Mesenchymal stem cell (in vitro differentiated cells and primary cell): ENCODE data around the gene NRIP3.

Source experiments
- DNase-seq: peaks from one replicate; pipeline ENCODE4 v3.0.0-alpha.2; 2013
- H2AFZ ChIP-seq: one replicate; pipeline ENCODE4 v1.6.1; 2013; ENCODE audit warnings: low read depth, mild to moderate bottlenecking, control low read depth, inconsistent platforms, low read length, moderate library complexity
- H2AK5ac ChIP-seq: 2 replicates; pipeline ENCODE4 v1.6.1; 2013; ENCODE audit warnings: low read length, moderate library complexity, mild to moderate bottlenecking, inconsistent platforms; ENCODE audit not compliant: severe bottlenecking
- H2BK120ac ChIP-seq: one replicate; pipeline ENCODE4 v1.6.1; 2013; ENCODE audit warnings: low read depth, mild to moderate bottlenecking, inconsistent platforms, low read length, moderate library complexity
- H2BK12ac ChIP-seq, 2 experiments: one replicate each; pipeline ENCODE4 v1.6.1; 2013; ENCODE audit warnings: inconsistent platforms in 2 of 2, low read length in 2 of 2, mild to moderate bottlenecking in 2 of 2, moderate library complexity in 2 of 2, control low read depth in 1 of 2
- H2BK15ac ChIP-seq: one replicate; pipeline ENCODE4 v1.6.1; 2013; ENCODE audit warnings: mild to moderate bottlenecking, low read depth, inconsistent platforms; ENCODE audit not compliant: poor library complexity, severe bottlenecking
- H2BK5ac ChIP-seq: 2 replicates; pipeline ENCODE4 v1.6.1; 2013; ENCODE audit warnings: low read depth, mild to moderate bottlenecking, low read length, control low read depth, inconsistent platforms; ENCODE audit not compliant: poor library complexity, severe bottlenecking
- H3K14ac ChIP-seq, 2 experiments: one replicate each; pipeline ENCODE4 v1.6.1; 2013; ENCODE audit warnings: inconsistent platforms in 2 of 2, low read length in 2 of 2, control low read depth in 1 of 2, mild to moderate bottlenecking in 1 of 2, moderate library complexity in 1 of 2
- H3K18ac ChIP-seq, 2 experiments: one replicate each; pipeline ENCODE4 v1.6.1; 2013; ENCODE audit warnings: inconsistent platforms in 2 of 2, low read length in 2 of 2, control low read depth in 1 of 2, low read depth in 1 of 2, mild to moderate bottlenecking in 1 of 2
- H3K23ac ChIP-seq, 2 experiments: one replicate each; pipeline ENCODE4 v1.6.1; 2013; ENCODE audit warnings: inconsistent platforms in 2 of 2, low read length in 2 of 2, mild to moderate bottlenecking in 2 of 2, moderate library complexity in 2 of 2, control low read depth in 1 of 2
- H3K27ac ChIP-seq: 2 replicates; pipeline ENCODE4 v1.5.1; 2013; ENCODE audit warnings: mild to moderate bottlenecking, moderate library complexity, low read length, control low read depth, inconsistent platforms; ENCODE audit not compliant: poor library complexity, severe bottlenecking
- H3K27me3 ChIP-seq, 2 experiments: 2 replicates each; pipeline versions ENCODE4 v1.6.1 to v1.7.0; 2013; ENCODE audit warnings: low read length in 2 of 2, mild to moderate bottlenecking in 2 of 2, moderate library complexity in 2 of 2, control low read depth in 1 of 2, inconsistent platforms in 1 of 2; ENCODE audit not compliant: control insufficient read depth in 1 of 2, insufficient read depth in 1 of 2
- H3K36me3 ChIP-seq, 2 experiments: 2 replicates each; pipeline versions ENCODE4 v1.6.1 to v1.7.0; 2013; ENCODE audit warnings: low read length in 2 of 2, control low read depth in 1 of 2, inconsistent platforms in 1 of 2, low read depth in 1 of 2, mild to moderate bottlenecking in 1 of 2; ENCODE audit not compliant: insufficient read depth in 2 of 2, control insufficient read depth in 1 of 2
- H3K4ac ChIP-seq, 2 experiments: one replicate each; pipeline ENCODE4 v1.6.1; 2013; ENCODE audit warnings: inconsistent platforms in 2 of 2, low read length in 2 of 2, mild to moderate bottlenecking in 2 of 2, moderate library complexity in 2 of 2, control low read depth in 1 of 2, low read depth in 1 of 2
- H3K4me1 ChIP-seq: 2 replicates; pipeline ENCODE4 v1.6.1; 2013; ENCODE audit warnings: low read depth, low read length, control low read depth; ENCODE audit not compliant: control insufficient read depth, insufficient read depth
- H3K4me2 ChIP-seq: 2 replicates; pipeline ENCODE4 v1.6.1; 2013; ENCODE audit warnings: low read length, mild to moderate bottlenecking, inconsistent platforms; ENCODE audit not compliant: poor library complexity, severe bottlenecking
- H3K4me3 ChIP-seq, 2 experiments: 2 replicates each; pipeline versions ENCODE4 v1.5.1 to v1.7.0; 2013; ENCODE audit warnings: low read length in 2 of 2, mild to moderate bottlenecking in 2 of 2, control low read depth in 1 of 2, low read depth in 1 of 2; ENCODE audit not compliant: insufficient read depth in 1 of 2
- H3K79me1 ChIP-seq: replicated peaks from 2 replicates; pipeline ENCODE4 v1.6.1; 2013; ENCODE audit warnings: mild to moderate bottlenecking, control low read depth, low read length, inconsistent platforms; ENCODE audit not compliant: poor library complexity, severe bottlenecking
- H3K9ac ChIP-seq: 2 replicates; pipeline ENCODE4 v1.7.0; 2013; ENCODE audit warnings: mild to moderate bottlenecking, low read length, moderate library complexity
- H3K9me3 ChIP-seq: 2 replicates; pipeline ENCODE4 v1.7.0; 2013; ENCODE audit warnings: mild to moderate bottlenecking, low read length; ENCODE audit not compliant: control insufficient read depth
- H4K8ac ChIP-seq: one replicate; pipeline ENCODE4 v1.6.1; 2013; ENCODE audit warnings: inconsistent platforms, mild to moderate bottlenecking, low read length, moderate library complexity
- H4K91ac ChIP-seq: one replicate; pipeline ENCODE4 v1.6.1; 2013; ENCODE audit warnings: mild to moderate bottlenecking, low read length, inconsistent platforms
- WGBS: methylation state at CpG from one replicate; pipeline ENCODE4 v1.1.7; 2013; ENCODE audit warnings: mixed read lengths; 5-methylcytosine and 5-hydroxymethylcytosine counted together

The NRIP3 gene

DNA sequence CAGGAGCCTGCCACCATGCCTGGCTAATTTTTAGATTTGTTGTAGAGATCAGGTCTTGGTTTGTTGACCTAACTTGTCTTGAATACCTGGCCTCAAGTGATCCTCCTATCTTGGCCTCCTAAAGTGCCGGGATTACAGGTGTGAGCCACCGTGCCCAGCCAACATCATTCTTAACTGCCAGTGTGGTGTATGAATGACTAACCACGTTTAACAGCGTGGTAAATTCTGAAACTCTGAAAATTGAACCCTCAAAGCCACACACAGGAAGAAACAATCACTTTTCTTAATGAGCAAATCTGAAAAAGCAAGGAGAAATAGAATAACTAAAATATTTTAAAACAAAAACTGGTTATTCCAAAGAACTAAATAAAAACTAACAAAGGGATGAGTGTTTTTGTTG, 46.9 kb downstream of the NRIP3 start:
- 97% methylated on average over 2 of the region's 4 CpGs for WGBS
- Histone ChIP-seq H3K18ac (no peak overlapping the region), H3K4me1 (no peaks in the 10 kb centered on the region), H3K23ac (no peak overlapping the region), H2BK15ac (no peak overlapping the region), H4K8ac (no peak overlapping the region), H3K79me1 (peaks cover 17% of the 10 kb centered on the region), H3K9ac (no peak overlapping the region), H2AK5ac (no peak overlapping the region), H2AFZ (no peak overlapping the region), H2BK5ac (no peak overlapping the region), H3K4me2 (no peak overlapping the region), H3K27ac (no peak overlapping the region), H2BK12ac (no peak overlapping the region), H3K4ac (no peak overlapping the region), H2BK120ac (no peak overlapping the region), H3K9me3 (no peaks in the 10 kb centered on the region), H3K36me3 (peaks cover 11 to 39% of the 10 kb centered on the region in 2 experiments), H3K27me3 (no peaks in the 10 kb centered on the region), H3K4me3 (no peak overlapping the region), H4K91ac (no peak overlapping the region), H3K14ac (no peak overlapping the region)
- DNase-seq, result no peak

DNA sequence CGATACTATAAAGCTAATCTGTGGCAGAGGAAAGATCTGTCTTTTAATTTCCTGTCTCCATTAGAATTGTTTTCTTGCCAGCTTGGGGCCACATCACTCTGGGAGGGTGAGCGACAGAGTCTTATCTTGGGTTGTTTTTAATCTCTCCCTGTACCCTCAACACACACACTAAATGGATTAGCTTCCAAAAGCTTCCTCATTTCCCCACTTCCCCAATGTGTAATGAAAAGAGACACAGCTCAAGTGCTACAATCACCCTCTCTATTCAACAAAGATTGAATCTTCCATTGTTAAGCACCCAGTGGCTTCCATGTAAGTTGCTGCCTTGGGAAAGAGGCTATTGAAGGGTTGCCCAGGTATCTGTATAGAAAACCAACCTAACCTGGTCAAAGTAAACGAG, 54.9 kb downstream of the NRIP3 start:
- Histone ChIP-seq H2BK15ac (no peak overlapping the region), H3K36me3 (peaks cover 6 to 58% of the 10 kb centered on the region in 2 experiments), H2BK5ac (no peak overlapping the region), H3K14ac (no peak overlapping the region), H3K4me1 (no peaks in the 10 kb centered on the region), H3K18ac (no peak overlapping the region), H2AK5ac (no peak overlapping the region), H3K23ac (no peak overlapping the region), H3K4me2 (no peak overlapping the region), H3K27me3 (no peaks in the 10 kb centered on the region), H3K4me3 (no peak overlapping the region), H2BK120ac (no peak overlapping the region), H2BK12ac (no peak overlapping the region), H4K91ac (no peak overlapping the region), H3K4ac (no peak overlapping the region), H3K9ac (no peak overlapping the region), H3K27ac (no peak overlapping the region), H4K8ac (no peak overlapping the region), H3K9me3 (no peaks in the 10 kb centered on the region), H2AFZ (no peak overlapping the region), H3K79me1 (no peaks in the 10 kb centered on the region)
- 92% methylated on average over 1 of the region's 3 CpGs for WGBS
- no peak for DNase-seq

DNA sequence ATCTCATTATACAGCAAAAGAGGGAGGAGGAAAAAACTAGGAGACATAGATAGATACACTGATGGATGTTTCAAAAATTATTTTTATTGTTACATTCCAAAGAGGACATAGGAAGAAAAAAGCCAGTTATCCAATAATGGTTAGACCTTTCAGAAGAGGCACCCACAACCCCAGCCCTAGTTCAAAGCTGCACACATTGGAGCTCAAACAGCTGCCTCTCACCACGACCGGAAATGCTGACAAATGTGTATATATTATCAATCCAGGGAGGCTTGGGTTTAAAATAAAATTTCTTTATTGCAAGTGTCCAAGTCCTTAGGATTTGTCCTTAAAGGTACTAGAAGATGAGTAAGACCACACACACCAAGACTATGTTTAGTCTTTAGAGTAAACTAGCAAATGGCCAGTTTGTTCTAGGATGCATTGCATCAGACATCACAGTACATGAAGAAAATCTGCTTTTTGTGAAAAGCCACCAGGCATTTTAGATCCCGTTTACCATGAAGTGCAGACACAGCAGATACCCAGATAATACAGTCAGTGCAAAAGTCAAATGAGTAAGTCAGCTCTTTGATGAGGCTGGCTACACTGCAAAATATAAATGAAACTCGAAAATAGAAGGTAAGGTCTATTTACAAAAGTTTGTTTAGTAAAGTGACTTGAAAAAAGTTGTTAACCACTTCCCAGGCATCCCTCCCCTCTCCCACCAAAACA, 56.4 kb downstream of the NRIP3 start:
- Histone ChIP-seq H3K14ac (no peak overlapping the region), H3K4me3 (no peak overlapping the region), H2AFZ (no peak overlapping the region), H3K4ac (no peak overlapping the region), H3K4me1 (no peaks in the 10 kb centered on the region), H3K9me3 (no peaks in the 10 kb centered on the region), H3K27me3 (no peaks in the 10 kb centered on the region), H3K23ac (no peak overlapping the region), H3K36me3 (peaks cover 5 to 43% of the 10 kb centered on the region in 2 experiments), H2BK5ac (no peak overlapping the region), H2BK12ac (no peak overlapping the region), H3K79me1 (no peaks in the 10 kb centered on the region), H3K9ac (no peak overlapping the region), H4K8ac (no peak overlapping the region), H3K4me2 (no peak overlapping the region), H2BK15ac (no peak overlapping the region), H3K18ac (no peak overlapping the region), H3K27ac (no peak overlapping the region), H4K91ac (no peak overlapping the region), H2AK5ac (no peak overlapping the region), H2BK120ac (no peak overlapping the region)
- WGBS, result 50% methylated on average over 1 of the region's 4 CpGs
- peak; percentile 89 for DNase-seq

DNA sequence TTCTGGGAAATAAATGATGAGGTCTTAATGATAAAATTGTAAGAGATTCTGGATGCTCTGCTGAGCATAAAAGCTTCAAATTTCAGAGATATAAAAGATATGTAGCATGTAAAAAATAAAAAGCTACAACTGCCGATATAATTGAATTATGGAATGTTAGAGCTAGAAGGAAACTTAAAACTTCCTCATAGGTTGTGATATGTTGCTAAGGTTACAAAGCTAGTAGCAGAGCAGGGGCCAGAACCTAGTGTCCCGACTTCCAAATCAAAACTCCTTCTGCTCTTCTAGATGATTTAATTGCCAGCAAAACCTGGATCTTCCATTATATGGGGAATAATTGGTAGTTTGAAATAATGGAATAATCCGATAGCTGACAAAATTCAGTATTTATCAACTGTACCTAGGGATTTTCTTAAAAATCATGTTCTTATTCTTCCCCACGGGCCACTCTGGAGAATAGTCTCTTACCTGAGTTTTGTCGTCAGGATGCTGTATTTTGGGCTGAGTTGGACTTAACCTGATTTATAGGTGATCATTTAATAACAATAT, 61.2 kb downstream of the NRIP3 start, which contains the start of gene ASCL3:
Gene ASCL3, minus strand, starts transcription at position 499 of the 549 bp plus-strand sequence. CDS start 4,855 bp downstream, outside the sequence.
- no peak within 1 kb of the TSS for H3K4ac ChIP-seq
- H2BK120ac ChIP-seq, result no peak within 1 kb of the TSS

More for the DNA sequence above, 61.2 kb downstream of the NRIP3 start, which contains the start of gene ASCL3:
- no peak within 1 kb of the TSS for H3K27ac ChIP-seq
- no peak for DNase-seq
- H2BK12ac ChIP-seq, result no peak within 1 kb of the TSS
- H3K79me1 ChIP-seq, result no peaks in the 10 kb centered on the region
- H2BK15ac ChIP-seq, result no peak within 1 kb of the TSS
- H4K91ac ChIP-seq, result no peak within 1 kb of the TSS
- H3K9me3 ChIP-seq, result no peaks in the 10 kb centered on the region
- H3K18ac ChIP-seq, result no peak within 1 kb of the TSS
- peaks cover 0 to 5% of the 10 kb centered on the region in 2 experiments for H3K27me3 ChIP-seq
- no peak within 1 kb of the TSS for H3K4me3 ChIP-seq
- H3K9ac ChIP-seq, result no peak within 1 kb of the TSS
- H2AK5ac ChIP-seq, result no peak within 1 kb of the TSS
- no peak within 1 kb of the TSS for H2BK5ac ChIP-seq
- no peak within 1 kb of the TSS for H3K14ac ChIP-seq
- no peak within 1 kb of the TSS for H3K23ac ChIP-seq
- H4K8ac ChIP-seq, result no peak within 1 kb of the TSS
- no peak within 1 kb of the TSS for H2AFZ ChIP-seq
- no peaks in the 10 kb centered on the region for H3K4me1 ChIP-seq
- 100% methylated on average over 2 of the region's 5 CpGs for WGBS
- H3K4me2 ChIP-seq, result no peak within 1 kb of the TSS
- peaks cover 0 to 7% of the 10 kb centered on the region in 2 experiments for H3K36me3 ChIP-seq
